Colon (tissue), 2 donors: Measurements from ENCODE around the gene CPT1B.

ENCODE experiments used
- FAIRE-seq: peaks from 2 replicates; lab custom pipeline; 2012; peaks lifted over from hg19 to GRCh38; lab: Jason Lieb, UNC
- donor health status: control.
- donor health status: control.

CPT1B gene

GRCh38 chr22:50569896-50570535, 8.2 kb downstream of the CPT1B start:
- FAIRE-seq, result no peak

GRCh38 chr22:50569041-50569459, 9.2 kb downstream of the CPT1B start:
- FAIRE-seq, result no peak

- FAIRE-seq, result no peak
Measured at GRCh38 chr22:50568626-50569025, 9.6 kb downstream of the CPT1B start.

GRCh38 chr22:50567721-50568252, 10.4 kb downstream of the CPT1B start:
- FAIRE-seq, result no peak

GRCh38 chr22:50564289-50564688, 13.9 kb downstream of the CPT1B start:
- FAIRE-seq, result no peak

GRCh38 chr22:50563413-50564160, 14.6 kb downstream of the CPT1B start:
- FAIRE-seq, result no peak

- no peak for FAIRE-seq
Measured at GRCh38 chr22:50562523-50563412, 15.5 kb downstream of the CPT1B start, which contains the start of gene SYCE3. SYCE3 (minus strand) TSS chr22:50562919; CDS start chr22:50556405, 6,514 bp downstream.

- no peak for FAIRE-seq
Measured at GRCh38 chr22:50561401-50562358, 16.5 kb downstream of the CPT1B start.

- FAIRE-seq, result no peak
Measured at GRCh38 chr22:50560034-50560433, 18.2 kb downstream of the CPT1B start.

- no peak for FAIRE-seq
Measured at GRCh38 chr22:50556703-50557102, 21.5 kb downstream of the CPT1B start.

GRCh38 chr22:50553310-50553709, 24.9 kb downstream of the CPT1B start:
- no peak for FAIRE-seq

GRCh38 chr22:50551160-50551752, 27.0 kb downstream of the CPT1B start:
- FAIRE-seq, result no peak

- FAIRE-seq, result no peak
Measured at GRCh38 chr22:50550395-50550794, 27.8 kb downstream of the CPT1B start.

- FAIRE-seq, result no peak
Measured at GRCh38 chr22:50548921-50549790, 29.1 kb downstream of the CPT1B start.

GRCh38 chr22:50548040-50548920, 29.9 kb downstream of the CPT1B start:
- FAIRE-seq, result no peak

- FAIRE-seq, result no peak
Measured at GRCh38 chr22:50547263-50547985, 30.8 kb downstream of the CPT1B start.

GRCh38 chr22:50546326-50547262, 31.6 kb downstream of the CPT1B start:
- FAIRE-seq, result no peak
